Bronchial epithelial cell (primary cell): Measurements from ENCODE around the gene PROC. TPM values are rescaled to one million over a fixed set of nuclear protein-coding genes. Genes with fewer than 3 reads are reported as not detected.

Experiments
- DNase-seq: peaks from one replicate; pipeline ENCODE4 v3.0.0-alpha.2; 2010; ENCODE audit warnings: low read depth
- FAIRE-seq: peaks from 2 replicates; lab custom pipeline; 2011; peaks lifted over from hg19 to GRCh38; lab: Jason Lieb, UNC
- H3K27me3 ChIP-seq: 2 replicates; pipeline ENCODE4 v1.5.1; 2011; ENCODE audit warnings: low read length; ENCODE audit not compliant: control insufficient read depth, insufficient read depth
- H3K36me3 ChIP-seq: 2 replicates; pipeline ENCODE4 v1.5.1; 2011; ENCODE audit warnings: low read length; ENCODE audit not compliant: control insufficient read depth, insufficient read depth
- H3K4me3 ChIP-seq: 2 replicates; pipeline ENCODE4 v1.5.1; 2011; ENCODE audit warnings: mild to moderate bottlenecking, low read depth, low read length, control low read depth
- CTCF ChIP-seq: IDR thresholded peaks from 2 replicates; pipeline ENCODE4 v1.5.1; 2011; ENCODE audit warnings: mild to moderate bottlenecking, moderate library complexity, low read length, control low read depth, inconsistent platforms; ENCODE audit not compliant: insufficient read depth, severe bottlenecking
- total RNA-seq: library from RNA; depleted of rRNA; stranded (reverse); fragments of >200 nt; gene quantifications from 2 replicates; pipeline ENCODE4 v1.2.1, GENCODE V29; 2014

The PROC gene
- total RNA-seq, 1 donor from 2014 or later = not detected

GRCh38 chr2:127428057-127428814 lies 10.0 kb downstream of the PROC start:
- Histone ChIP-seq H3K36me3 (no peaks in the 10 kb centered on the region), H3K27me3 (no peaks in the 10 kb centered on the region), H3K4me3 (no peak overlapping the region)
- no peak for DNase-seq
- FAIRE-seq = no peak
- no peak for TF ChIP-seq CTCF

GRCh38 chr2:127428815-127429109 lies 10.5 kb downstream of the PROC start:
- Histone ChIP-seq H3K4me3 (no peak overlapping the region), H3K27me3 (no peaks in the 10 kb centered on the region), H3K36me3 (no peaks in the 10 kb centered on the region)
- FAIRE-seq (no peak), DNase-seq (no peak)
- no peak for TF ChIP-seq CTCF

GRCh38 chr2:127429291-127429690 lies 11.1 kb downstream of the PROC start:
- TF ChIP-seq CTCF = no peak
- H3K4me3 ChIP-seq = no peak overlapping the region
- H3K27me3 ChIP-seq = no peaks in the 10 kb centered on the region
- FAIRE-seq (no peak), DNase-seq (no peak)
- H3K36me3 ChIP-seq = no peaks in the 10 kb centered on the region

- FAIRE-seq (no peak), DNase-seq (no peak)
- no peaks in the 10 kb centered on the region for H3K36me3 ChIP-seq
- H3K27me3 ChIP-seq = no peaks in the 10 kb centered on the region
- H3K4me3 ChIP-seq = no peak overlapping the region
- TF ChIP-seq CTCF = no peak
Observed at GRCh38 chr2:127429844-127430425, 11.7 kb downstream of the PROC start.

GRCh38 chr2:127431408-127432023 lies 13.3 kb downstream of the PROC start:
- H3K4me3 ChIP-seq = no peak overlapping the region
- DNase-seq (no peak), FAIRE-seq (no peak)
- TF ChIP-seq CTCF = no peak
- no peaks in the 10 kb centered on the region for H3K36me3 ChIP-seq
- H3K27me3 ChIP-seq = no peaks in the 10 kb centered on the region
